ENCODE data around the gene STIMATE.

DNA sequence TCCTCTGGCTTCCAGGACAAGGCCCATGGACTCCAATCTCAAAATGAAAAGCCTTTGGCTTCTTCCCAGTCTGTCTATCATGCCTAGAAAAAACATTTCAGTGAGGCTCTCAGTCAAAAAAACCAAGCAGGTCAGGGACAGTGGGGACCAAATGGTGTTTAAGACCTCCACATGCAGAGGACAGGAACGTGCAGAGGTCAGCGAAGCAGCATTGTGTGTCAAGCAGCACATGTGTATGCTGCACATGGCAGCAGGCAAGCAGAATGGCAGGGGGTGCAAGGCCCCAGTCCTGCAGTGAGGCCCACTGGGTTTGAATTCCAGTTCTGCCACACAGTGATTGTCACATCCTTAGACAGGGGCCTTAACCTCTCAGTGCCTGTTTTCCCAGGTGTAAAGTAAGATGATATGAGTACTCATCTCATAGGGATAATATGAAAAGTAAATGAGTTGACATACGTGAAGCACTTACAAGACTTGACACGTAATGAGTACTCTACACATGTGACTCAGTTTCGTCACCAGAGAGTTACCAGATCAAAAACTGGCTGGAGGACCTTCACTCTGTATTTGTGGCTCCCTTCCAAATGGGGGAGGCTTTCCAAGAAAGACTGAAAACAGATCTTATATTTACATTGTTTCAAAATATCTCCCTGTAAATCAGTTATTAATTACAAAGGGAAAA, 11.2 kb downstream of the STIMATE start:
- TF ChIP-seq, protein P1, sequence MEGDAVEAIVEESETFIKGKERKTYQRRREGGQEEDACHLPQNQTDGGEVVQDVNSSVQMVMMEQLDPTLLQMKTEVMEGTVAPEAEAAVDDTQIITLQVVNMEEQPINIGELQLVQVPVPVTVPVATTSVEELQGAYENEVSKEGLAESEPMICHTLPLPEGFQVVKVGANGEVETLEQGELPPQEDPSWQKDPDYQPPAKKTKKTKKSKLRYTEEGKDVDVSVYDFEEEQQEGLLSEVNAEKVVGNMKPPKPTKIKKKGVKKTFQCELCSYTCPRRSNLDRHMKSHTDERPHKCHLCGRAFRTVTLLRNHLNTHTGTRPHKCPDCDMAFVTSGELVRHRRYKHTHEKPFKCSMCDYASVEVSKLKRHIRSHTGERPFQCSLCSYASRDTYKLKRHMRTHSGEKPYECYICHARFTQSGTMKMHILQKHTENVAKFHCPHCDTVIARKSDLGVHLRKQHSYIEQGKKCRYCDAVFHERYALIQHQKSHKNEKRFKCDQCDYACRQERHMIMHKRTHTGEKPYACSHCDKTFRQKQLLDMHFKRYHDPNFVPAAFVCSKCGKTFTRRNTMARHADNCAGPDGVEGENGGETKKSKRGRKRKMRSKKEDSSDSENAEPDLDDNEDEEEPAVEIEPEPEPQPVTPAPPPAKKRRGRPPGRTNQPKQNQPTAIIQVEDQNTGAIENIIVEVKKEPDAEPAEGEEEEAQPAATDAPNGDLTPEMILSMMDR (IDR thresholded peaks at IDR 0.05), result no peak
- TF ChIP-seq EZH2 (IDR thresholded peaks at IDR 0.05), result no peak

All from neural progenitor cell (in vitro differentiated cells).